ENCODE measurements around the gene RASA2. TPM values are rescaled to one million over a fixed set of nuclear protein-coding genes. Genes with fewer than 3 reads are reported as not detected.

The RASA2 gene
- total and polyA plus RNA-seq, 9 of the 15 experiments (the other 6 are each of a cell fraction or from before 2014, with no cell fraction given), result 2.0 to 12.8 (median 9.5) TPM

DNA sequence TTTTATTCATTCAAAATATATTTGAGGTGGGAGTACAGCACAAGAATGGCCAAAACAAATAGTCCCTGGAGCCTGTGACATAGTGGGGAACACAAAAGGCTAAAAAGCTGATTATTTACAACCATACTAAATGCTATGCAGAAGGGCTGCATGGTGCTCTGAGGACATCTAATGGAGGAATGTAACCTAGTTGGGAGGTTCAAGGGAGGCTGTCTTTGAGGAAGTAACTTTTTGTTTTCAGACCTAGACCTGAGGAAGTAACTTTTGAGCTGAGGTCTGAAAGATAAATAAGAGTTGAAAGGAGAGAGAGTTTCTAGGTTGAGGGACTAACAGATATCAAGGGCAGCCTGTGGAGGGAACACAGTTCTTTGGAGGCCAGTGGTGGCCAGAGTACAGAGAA, 34.8 kb upstream of the RASA2 start (continued):
- TF ChIP-seq MAFG (tag; conservative IDR thresholded peaks at IDR 0.05) (no peak), JUNB (CRISPR knock-in tag; conservative IDR thresholded peaks at IDR 0.05) (no peak), ZNF778 (CRISPR knock-in tag; IDR thresholded peaks at IDR 0.05) (no peak), HOXB6 (CRISPR knock-in tag; IDR thresholded peaks at IDR 0.05; ENCODE audit: borderline replicate concordance) (no peak), KDM5B (IDR thresholded peaks at IDR 0.05; ENCODE audit: insufficient replicate concordance, low read depth, low read length) (no peak), HMGN3 (IDR thresholded peaks at IDR 0.05; ENCODE audit: borderline replicate concordance, extremely low read depth, insufficient read length, low read depth, low read length) (no peak), PHF21A (IDR thresholded peaks at IDR 0.05; ENCODE audit: borderline replicate concordance, low read depth) (no peak), ZNF584 (CRISPR knock-in tag; IDR thresholded peaks at IDR 0.05; ENCODE audit: low read depth) (no peak), GABPB1 (CRISPR knock-in tag; IDR thresholded peaks at IDR 0.05) (no peak), U2AF2 (optimal IDR thresholded peaks at IDR 0.05; ENCODE audit: low read depth, low read length) (no peak), NFIC (IDR thresholded peaks at IDR 0.05) (no peak), RHOXF2B (CRISPR knock-in tag; conservative IDR thresholded peaks at IDR 0.05) (no peak)
- TF ChIP-seq, protein P1, sequence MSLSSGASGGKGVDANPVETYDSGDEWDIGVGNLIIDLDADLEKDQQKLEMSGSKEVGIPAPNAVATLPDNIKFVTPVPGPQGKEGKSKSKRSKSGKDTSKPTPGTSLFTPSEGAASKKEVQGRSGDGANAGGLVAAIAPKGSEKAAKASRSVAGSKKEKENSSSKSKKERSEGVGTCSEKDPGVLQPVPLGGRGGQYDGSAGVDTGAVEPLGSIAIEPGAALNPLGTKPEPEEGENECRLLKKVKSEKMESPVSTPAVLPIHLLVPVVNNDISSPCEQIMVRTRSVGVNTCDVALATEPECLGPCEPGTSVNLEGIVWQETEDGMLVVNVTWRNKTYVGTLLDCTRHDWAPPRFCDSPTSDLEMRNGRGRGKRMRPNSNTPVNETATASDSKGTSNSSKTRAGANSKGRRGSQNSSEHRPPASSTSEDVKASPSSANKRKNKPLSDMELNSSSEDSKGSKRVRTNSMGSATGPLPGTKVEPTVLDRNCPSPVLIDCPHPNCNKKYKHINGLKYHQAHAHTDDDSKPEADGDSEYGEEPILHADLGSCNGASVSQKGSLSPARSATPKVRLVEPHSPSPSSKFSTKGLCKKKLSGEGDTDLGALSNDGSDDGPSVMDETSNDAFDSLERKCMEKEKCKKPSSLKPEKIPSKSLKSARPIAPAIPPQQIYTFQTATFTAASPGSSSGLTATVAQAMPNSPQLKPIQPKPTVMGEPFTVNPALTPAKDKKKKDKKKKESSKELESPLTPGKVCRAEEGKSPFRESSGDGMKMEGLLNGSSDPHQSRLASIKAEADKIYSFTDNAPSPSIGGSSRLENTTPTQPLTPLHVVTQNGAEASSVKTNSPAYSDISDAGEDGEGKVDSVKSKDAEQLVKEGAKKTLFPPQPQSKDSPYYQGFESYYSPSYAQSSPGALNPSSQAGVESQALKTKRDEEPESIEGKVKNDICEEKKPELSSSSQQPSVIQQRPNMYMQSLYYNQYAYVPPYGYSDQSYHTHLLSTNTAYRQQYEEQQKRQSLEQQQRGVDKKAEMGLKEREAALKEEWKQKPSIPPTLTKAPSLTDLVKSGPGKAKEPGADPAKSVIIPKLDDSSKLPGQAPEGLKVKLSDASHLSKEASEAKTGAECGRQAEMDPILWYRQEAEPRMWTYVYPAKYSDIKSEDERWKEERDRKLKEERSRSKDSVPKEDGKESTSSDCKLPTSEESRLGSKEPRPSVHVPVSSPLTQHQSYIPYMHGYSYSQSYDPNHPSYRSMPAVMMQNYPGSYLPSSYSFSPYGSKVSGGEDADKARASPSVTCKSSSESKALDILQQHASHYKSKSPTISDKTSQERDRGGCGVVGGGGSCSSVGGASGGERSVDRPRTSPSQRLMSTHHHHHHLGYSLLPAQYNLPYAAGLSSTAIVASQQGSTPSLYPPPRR (CRISPR knock-in tag; IDR thresholded peaks at IDR 0.05; ENCODE audit: borderline replicate concordance), result no peak
- TF ChIP-seq, protein P2, sequence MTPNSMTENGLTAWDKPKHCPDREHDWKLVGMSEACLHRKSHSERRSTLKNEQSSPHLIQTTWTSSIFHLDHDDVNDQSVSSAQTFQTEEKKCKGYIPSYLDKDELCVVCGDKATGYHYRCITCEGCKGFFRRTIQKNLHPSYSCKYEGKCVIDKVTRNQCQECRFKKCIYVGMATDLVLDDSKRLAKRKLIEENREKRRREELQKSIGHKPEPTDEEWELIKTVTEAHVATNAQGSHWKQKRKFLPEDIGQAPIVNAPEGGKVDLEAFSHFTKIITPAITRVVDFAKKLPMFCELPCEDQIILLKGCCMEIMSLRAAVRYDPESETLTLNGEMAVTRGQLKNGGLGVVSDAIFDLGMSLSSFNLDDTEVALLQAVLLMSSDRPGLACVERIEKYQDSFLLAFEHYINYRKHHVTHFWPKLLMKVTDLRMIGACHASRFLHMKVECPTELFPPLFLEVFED (CRISPR knock-in tag; conservative IDR thresholded peaks at IDR 0.05), result no peak
- TF ChIP-seq, protein P3, sequence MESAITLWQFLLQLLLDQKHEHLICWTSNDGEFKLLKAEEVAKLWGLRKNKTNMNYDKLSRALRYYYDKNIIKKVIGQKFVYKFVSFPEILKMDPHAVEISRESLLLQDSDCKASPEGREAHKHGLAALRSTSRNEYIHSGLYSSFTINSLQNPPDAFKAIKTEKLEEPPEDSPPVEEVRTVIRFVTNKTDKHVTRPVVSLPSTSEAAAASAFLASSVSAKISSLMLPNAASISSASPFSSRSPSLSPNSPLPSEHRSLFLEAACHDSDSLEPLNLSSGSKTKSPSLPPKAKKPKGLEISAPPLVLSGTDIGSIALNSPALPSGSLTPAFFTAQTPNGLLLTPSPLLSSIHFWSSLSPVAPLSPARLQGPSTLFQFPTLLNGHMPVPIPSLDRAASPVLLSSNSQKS (CRISPR knock-in tag; IDR thresholded peaks at IDR 0.05), result no peak
- TF ChIP-seq, protein P4, sequence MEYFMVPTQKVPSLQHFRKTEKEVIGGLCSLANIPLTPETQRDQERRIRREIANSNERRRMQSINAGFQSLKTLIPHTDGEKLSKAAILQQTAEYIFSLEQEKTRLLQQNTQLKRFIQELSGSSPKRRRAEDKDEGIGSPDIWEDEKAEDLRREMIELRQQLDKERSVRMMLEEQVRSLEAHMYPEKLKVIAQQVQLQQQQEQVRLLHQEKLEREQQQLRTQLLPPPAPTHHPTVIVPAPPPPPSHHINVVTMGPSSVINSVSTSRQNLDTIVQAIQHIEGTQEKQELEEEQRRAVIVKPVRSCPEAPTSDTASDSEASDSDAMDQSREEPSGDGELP (CRISPR knock-in tag; IDR thresholded peaks at IDR 0.05; ENCODE audit: borderline replicate concordance), result no peak

Measured in K562 (cell line).